ENCODE measurements around the gene CCDC112. TPM values are rescaled to one million over a fixed set of nuclear protein-coding genes. Genes with fewer than 3 reads are reported as not detected.

CCDC112 gene
- total and polyA plus RNA-seq, 2 of the 13 experiments (the other 11 are each of a cell fraction or from before 2014, with no cell fraction given): 1.1 to 2.8 TPM

DNA sequence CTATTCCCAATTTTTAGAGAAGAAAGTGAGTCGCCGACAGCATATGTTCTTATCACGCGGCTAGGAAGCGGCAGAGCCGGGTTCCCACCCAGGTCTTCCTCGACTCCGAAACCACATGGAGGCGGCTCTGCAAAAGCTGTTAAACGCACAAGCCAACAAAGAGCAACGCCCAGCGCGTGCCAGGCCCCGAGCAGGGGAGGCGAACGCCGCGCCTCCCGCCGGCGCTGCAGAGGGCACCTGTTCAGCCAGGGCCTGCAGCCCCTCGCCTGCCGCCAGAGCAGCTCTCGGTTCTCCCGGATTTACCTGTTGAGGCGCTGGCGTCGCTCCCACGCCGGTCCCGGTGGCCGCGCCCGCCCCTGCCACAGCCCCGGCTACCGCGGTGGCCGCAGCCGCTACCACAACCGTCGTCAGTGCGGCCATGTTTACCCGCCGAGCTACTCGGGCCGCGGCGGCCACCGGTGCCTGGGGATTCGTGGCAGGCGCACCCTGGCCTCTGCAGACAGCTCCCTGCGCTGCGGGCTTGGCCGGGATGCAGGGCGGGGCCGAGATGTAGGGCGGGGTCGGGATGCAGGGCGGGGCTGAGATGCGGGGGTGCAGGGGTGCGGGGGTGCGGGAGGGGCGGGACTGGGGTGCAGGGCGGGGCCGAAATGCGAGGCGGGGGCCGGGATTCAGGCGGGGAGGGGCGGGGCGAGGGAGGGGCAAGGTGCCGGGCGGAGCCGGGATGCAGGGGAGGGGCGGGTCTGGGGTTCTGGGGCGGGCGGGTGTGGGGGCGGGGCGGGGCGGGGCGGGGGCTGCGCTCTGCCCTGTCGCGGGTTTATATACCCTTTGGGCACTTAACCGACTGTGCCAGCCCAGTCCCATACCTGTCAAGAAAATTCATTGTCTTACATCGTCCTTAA lies at the start of gene CCDC112 (continued):
- TF ChIP-seq, protein P1, sequence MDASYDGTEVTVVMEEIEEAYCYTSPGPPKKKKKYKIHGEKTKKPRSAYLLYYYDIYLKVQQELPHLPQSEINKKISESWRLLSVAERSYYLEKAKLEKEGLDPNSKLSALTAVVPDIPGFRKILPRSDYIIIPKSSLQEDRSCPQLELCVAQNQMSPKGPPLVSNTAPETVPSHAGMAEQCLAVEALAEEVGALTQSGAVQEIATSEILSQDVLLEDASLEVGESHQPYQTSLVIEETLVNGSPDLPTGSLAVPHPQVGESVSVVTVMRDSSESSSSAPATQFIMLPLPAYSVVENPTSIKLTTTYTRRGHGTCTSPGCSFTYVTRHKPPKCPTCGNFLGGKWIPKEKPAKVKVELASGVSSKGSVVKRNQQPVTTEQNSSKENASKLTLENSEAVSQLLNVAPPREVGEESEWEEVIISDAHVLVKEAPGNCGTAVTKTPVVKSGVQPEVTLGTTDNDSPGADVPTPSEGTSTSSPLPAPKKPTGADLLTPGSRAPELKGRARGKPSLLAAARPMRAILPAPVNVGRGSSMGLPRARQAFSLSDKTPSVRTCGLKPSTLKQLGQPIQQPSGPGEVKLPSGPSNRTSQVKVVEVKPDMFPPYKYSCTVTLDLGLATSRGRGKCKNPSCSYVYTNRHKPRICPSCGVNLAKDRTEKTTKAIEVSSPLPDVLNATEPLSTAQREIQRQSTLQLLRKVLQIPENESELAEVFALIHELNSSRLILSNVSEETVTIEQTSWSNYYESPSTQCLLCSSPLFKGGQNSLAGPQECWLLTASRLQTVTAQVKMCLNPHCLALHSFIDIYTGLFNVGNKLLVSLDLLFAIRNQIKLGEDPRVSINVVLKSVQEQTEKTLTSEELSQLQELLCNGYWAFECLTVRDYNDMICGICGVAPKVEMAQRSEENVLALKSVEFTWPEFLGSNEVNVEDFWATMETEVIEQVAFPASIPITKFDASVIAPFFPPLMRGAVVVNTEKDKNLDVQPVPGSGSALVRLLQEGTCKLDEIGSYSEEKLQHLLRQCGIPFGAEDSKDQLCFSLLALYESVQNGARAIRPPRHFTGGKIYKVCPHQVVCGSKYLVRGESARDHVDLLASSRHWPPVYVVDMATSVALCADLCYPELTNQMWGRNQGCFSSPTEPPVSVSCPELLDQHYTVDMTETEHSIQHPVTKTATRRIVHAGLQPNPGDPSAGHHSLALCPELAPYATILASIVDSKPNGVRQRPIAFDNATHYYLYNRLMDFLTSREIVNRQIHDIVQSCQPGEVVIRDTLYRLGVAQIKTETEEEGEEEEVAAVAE (CRISPR knock-in tag; IDR thresholded peaks at IDR 0.05; ENCODE audit: borderline replicate concordance): no peak
- TF ChIP-seq CBX5 (CRISPR knock-in tag; IDR thresholded peaks at IDR 0.05; ENCODE audit: borderline replicate concordance): no peak
- no peak for TF ChIP-seq LCORL (IDR thresholded peaks at IDR 0.05)
- peak; percentile 63 for TF ChIP-seq LCORL (CRISPR knock-in tag; IDR thresholded peaks at IDR 0.05)
- no peak for TF ChIP-seq SRSF4 (IDR thresholded peaks at IDR 0.05; ENCODE audit: low read depth, low read length, poor library complexity, severe bottlenecking)
- TF ChIP-seq PITX1 (CRISPR knock-in tag; IDR thresholded peaks at IDR 0.05): no peak
- TF ChIP-seq, protein P2, sequence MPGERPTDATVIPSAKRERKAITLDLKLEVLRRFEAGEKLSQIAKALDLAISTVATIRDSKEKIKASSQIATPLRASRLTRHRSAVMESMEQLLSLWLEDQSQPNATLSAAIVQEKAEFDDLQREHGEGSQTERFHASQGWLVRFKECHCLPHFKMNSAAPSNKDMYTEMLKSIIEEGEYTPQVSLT (CRISPR knock-in tag; IDR thresholded peaks at IDR 0.05; ENCODE audit: borderline replicate concordance, low read depth): no peak
- TF ChIP-seq ZNF788 (CRISPR knock-in tag; IDR thresholded peaks at IDR 0.05; ENCODE audit: borderline replicate concordance): no peak
- TF ChIP-seq ZBTB7A (CRISPR knock-in tag; IDR thresholded peaks at IDR 0.05): no peak
- peak; percentile 90 for TF ChIP-seq RNF2 (conservative IDR thresholded peaks at IDR 0.05; ENCODE audit: low read depth)
- no peak for TF ChIP-seq ZNF549 (CRISPR knock-in tag; IDR thresholded peaks at IDR 0.05)
- TF ChIP-seq SKI (IDR thresholded peaks at IDR 0.05; ENCODE audit: partially characterized antibody): no peak
- TF ChIP-seq FOXA3 (CRISPR knock-in tag; IDR thresholded peaks at IDR 0.05): peak; percentile 39; the same call in 1 of the 2 replicates
- no peak for TF ChIP-seq MZF1 (CRISPR knock-in tag; IDR thresholded peaks at IDR 0.05; ENCODE audit: borderline replicate concordance)
- no peak for TF ChIP-seq ZSCAN12 (CRISPR knock-in tag; IDR thresholded peaks at IDR 0.05)
- no peak for TF ChIP-seq HNRNPK (IDR thresholded peaks at IDR 0.05; ENCODE audit: low read depth, low read length, poor library complexity, severe bottlenecking)
- no peak for TF ChIP-seq ZNF354B (CRISPR knock-in tag; IDR thresholded peaks at IDR 0.05)
- peak; percentile 50; the same call in 1 of the 2 replicates for TF ChIP-seq KDM3A (CRISPR knock-in tag; IDR thresholded peaks at IDR 0.05; ENCODE audit: low read depth)
- TF ChIP-seq, protein P3, sequence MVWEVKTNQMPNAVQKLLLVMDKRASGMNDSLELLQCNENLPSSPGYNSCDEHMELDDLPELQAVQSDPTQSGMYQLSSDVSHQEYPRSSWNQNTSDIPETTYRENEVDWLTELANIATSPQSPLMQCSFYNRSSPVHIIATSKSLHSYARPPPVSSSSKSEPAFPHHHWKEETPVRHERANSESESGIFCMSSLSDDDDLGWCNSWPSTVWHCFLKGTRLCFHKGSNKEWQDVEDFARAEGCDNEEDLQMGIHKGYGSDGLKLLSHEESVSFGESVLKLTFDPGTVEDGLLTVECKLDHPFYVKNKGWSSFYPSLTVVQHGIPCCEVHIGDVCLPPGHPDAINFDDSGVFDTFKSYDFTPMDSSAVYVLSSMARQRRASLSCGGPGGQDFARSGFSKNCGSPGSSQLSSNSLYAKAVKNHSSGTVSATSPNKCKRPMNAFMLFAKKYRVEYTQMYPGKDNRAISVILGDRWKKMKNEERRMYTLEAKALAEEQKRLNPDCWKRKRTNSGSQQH (CRISPR knock-in tag; IDR thresholded peaks at IDR 0.05; ENCODE audit: low read depth): no peak
- TF ChIP-seq ZFP41 (CRISPR knock-in tag; IDR thresholded peaks at IDR 0.05; ENCODE audit: borderline replicate concordance): no peak
- TF ChIP-seq, protein P4, sequence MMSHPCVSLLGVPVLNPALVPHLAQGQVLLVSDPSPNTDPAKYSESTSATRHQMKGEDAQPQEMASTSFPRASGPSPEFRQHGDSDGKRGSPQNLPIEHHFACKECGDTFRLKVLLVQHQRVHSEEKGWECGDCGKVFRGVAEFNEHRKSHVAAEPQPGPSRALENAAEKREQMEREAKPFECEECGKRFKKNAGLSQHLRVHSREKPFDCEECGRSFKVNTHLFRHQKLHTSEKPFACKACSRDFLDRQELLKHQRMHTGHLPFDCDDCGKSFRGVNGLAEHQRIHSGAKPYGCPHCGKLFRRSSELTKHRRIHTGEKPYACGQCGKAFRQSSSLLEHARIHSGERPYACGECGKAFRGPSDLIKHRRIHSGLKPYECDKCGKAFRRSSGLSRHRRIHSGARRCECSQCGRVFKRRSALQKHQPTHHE (CRISPR knock-in tag; IDR thresholded peaks at IDR 0.05; ENCODE audit: borderline replicate concordance): no peak
